Nucleus accumbens (tissue), 56 donors: Measurements from ENCODE around the gene TTC7B.
"Not testable (repeated sequence)": the region's sequence is repeated elsewhere in the genome, so short reads cannot be mapped to it uniquely, and the experiment has no call there.

ENCODE experiments used
- DNase-seq, 56 donors: peaks; one replicate each; lab custom pipeline; 2025; lab: John Stamatoyannopoulos, UW

TTC7B gene

DNA sequence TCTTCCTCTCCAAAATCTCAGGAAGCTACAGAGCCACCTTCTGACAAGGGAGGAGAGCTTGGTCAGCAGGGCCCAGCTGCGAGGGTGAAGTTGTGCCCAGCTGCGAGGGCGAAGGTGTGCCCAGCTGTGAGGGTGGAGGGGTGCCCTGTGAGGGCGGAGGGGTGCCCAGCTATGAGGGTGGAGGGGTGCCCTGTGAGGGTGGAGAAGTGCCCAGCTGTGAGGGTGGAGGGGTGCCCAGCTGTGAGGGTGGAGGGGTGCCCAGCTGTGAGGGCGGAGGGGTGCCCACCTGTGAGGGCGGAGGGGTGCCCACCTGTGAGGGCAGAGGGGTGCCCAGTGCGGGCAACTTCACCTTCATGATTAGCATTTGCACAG is 20.4 kb upstream of the TTC7B start:
- no peak for DNase-seq

DNA sequence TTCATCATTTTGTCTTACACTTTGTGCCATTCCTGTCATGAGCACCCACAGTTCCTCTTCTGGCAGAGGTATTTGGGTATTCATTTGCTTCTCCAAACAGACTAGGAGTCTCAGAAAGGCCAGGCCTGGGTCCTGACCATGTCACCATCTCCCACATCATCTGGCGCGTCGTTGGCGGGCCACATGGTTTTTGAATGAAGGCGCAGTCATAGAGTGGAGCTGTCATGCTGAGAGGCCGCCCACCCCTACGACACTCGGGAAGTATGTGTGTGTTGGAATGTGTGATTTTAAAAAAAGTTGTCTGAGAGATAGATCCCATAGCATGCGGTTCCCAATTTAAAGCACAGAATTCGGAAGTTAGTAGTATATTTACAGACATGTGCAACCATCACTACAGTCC is 15.6 kb upstream of the TTC7B start:
- DNase-seq = peak in 2 of 56 donors; percentile 12 to 25

DNA sequence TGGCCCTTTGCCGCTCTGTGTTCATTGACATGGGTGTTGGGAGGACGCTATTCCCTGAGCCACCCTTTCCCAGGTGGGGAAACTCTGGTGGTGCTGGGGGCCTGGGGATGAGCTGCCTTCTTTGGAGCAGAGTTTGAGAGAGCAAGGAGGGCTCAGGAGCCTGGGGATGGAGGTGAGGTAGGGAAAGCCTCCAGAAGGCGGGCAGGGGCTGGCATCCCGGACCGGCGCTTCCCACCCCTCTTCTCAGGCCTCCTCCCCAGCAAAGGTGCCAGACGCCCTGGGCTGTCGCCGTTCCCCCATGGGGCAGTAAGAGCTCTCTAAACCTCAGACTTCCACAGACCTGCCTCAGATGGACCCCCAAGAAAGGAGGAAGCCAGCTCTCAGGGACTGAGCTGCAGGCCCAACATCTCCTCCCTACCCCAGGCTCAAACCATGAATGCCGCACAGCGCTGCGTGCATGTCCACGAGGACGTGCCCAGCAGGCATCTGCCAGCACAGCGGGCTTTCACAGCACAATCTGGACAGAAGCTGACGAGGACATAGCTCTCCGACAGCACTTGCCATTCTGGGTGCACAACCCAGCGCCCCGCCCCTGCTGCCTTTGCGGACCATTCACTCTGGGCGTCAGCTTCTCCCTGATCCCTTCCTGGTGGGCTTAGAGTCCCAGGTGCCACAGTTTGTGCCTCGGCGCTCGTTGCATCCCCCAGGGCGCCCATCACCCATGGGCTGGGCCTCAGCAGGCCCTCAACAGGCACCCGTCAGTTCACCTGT is 14.9 kb upstream of the TTC7B start:
- no peak for DNase-seq

DNA sequence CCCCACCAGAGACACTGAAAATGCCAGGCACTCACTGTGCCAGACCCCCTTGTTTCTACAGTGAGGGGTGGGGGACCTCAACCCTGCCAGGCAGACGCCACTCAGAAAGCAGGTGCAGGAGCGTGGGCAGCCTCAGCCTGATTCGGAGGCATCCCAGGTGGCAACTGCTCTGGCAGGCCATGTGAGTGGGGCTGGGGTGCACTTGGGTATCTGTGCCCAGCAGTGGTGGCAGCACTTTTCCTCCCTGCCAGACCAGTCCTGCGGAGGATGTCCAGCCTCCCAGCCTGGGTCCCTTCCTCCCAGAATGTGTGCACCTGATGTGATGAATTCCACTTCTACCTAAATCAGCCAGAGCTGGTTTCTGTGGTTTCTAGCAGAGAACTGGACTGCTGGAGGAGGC is 13.4 kb upstream of the TTC7B start:
- no peak for DNase-seq

DNA sequence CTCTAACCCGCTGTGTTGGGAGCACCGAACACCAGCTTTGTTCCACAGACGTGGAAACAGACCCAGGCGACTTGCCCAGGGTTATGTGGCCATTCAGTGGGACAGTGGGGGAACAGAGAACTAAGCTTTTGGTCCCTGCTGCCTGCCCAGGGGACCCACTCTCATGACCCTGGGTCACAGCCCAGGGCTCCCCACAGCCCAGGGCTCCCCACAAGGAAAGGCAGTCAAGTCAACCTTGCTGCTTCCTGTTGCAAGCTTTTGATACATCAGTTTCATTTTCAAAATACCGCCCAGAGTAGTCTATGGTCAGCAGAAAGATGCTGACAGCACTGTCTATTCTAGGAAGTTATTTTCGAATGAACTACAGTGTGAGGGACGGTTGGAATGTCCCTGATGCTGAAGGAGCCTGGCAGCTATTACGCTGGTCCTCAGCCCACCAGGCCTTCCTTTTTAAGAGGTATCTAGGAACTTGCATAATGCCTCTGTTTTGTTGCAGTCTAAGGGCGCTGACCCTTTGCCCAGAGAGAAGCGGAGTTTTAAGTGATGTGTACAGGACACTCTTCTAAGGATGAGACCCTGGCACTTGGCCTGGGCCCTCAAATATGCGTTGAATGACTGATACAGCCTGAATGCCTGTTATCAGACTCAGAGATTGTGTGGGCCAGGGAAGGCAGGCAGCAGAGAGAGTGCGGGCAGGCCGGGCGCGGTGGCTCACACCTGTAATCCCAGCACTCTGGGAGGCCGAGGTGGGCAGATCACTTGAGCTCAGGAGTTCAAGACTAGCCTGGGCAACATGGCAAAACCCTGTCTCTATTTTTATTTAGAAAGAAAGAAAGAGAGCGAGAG is 12.6 kb upstream of the TTC7B start:
- peak in 5 of 56 donors; percentile 20 to 67 (median 29) for DNase-seq

DNA sequence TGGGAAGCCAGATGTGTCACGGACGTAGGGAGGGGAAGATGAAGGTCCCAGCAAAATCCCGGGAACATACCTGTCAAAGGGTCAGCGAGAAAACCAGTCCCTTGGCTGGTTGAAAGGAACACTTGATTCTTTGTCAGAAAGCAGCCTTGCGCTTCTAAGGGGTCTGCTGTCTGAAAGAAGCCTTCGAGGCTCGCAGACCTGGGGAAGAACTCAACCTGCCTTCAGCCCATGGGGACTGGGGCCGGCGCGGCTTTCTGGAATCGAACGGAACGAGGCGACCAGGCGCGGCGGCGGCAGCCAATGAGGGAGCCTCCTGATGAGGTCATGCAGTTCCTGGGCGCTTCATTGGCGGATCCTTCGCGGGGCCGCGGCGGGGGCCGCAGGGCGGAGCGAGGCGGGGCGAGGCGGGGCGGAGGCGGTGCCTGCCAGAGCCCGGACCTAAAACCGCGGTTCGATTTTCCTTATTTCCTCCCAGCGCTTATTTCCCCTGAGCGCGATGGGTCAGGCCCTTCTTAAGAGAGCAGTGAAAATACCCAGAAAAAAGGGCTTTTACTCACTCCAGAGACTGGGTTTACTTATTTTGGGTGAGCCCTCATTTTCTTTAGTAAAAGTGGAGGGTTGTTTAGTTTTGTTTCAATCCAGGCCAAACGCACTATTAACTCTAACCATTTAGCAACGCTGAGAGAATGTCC is 11.8 kb upstream of the TTC7B start:
- DNase-seq = peak; percentile 57 to 98 (median 92)

DNA sequence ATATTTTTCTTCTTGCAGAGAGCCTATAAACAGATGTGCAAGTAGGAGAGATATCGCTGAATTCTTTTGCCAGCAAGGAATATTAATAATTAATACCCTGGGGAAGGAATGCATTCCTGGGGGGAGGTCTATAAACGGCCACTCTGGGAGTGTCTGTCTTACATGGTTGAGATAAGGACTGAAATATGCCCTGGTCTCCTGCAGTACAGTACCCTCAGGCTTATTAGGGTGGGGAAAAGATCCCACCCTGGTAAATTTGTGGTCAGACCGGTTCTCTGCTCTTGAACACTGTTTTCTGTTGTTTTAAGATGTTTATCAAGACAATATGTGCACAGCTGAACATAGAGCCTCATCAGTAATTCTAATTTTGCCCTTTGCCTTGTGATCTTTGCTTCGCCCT is 7.3 kb upstream of the TTC7B start:
- not testable (repeated sequence) for DNase-seq

DNA sequence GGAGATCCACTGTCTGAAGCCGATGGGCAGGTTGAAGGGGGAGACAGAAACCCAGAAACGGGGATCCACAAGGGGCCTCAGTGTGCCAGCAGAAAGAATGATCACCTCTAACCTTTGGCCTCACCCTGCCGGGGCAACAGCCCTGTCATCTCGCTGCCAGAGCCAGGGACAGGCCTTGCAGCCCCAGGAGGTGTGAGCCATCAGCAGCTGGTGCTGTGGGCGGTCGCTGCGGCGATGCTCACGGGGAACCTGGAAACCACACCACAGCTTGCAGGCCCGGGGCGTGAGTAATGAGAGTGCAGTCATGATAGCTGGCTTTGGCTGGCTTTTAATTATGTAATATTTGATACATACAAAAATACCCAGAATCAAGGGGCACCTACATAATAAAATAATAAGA is 4.7 kb upstream of the TTC7B start:
- DNase-seq = peak in 3 of 56 donors; percentile 13 to 30 (median 25)

DNA sequence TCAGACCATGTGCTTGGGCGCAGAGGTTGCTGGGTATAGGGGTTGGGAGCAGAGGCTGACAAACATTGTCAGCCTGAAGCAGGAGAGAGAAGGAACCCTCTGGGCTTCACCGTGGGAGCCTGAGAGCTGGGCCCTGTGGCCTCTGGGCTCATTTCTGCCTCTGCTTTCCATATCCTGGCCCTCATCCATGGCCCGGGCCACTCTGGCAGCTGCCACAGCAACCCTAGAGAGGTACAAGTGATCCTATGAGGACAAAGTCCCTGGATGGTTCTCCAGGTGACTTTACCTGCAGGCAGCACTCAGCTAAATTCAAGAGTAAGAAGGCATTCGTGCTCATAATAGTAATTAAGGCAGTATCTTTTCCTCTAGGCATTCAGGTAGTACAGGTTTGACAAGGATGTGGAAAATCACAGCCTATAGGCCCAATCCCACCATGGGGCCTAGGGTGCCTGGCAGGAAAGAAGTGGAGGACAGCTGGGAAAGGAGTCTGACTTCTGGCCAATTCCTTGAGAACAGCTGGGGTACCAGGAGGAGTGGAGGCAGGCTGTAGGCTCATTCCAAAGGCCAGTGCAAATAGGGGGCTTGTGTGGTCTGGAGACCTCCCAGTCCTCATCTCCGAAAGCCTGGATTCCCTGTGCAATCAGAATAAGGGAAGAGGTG is 3.6 kb upstream of the TTC7B start:
- DNase-seq = no peak

DNA sequence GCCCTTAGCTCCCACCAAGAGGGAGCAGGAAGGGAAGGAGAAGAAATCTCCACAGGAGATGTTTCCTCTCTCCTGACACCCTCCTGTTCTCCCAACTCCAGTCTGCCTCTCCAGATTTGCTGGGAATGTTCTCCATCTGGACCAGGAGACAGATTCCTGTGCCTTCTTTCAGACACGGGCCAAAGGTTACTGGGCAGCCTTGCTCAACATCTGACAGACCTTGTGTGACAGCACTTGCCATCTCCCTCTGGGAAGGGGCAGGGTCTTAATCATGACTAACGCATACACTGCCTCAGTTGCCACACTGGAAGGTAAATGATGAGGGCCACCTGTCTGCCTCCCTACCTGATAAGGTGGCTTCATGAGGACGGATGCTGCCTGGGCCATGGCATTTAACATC is 2.5 kb upstream of the TTC7B start:
- no peak for DNase-seq

DNA sequence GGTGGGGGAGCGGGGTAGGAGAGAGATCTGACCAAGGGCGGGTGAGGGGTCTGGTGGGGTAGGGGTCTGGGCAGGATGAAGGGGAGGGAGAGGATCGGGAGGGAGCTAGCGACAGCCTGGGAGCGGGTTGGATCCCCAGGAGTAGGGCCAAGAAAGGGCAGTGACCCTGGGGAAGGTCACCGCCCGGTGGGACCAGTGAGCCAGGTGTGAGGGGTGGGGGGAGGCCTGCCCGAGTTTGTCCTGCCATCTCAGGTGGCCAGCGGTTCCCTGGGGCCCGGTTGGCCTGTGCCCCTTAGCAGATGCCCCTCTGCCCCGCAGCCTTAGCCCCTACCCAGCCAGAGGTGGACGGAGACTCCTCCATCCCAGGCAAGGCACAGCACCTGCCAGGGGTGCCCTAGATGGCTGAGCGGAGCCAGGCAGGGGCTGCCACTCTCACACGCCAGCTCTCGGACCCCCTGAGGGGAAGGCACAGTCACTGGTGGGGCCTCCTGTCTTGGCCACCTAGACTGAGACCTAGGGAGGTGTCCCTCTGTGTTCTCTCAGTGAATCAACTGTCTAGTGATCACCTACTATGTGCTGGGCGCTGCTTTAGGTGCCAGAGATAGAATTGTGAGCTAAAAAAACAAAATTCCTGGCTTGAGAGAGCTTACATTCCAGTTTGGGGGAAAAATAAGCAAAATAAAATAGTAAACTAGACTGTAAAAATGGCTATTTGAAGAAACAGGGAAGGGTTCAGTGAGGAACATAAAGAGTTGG is 629 bp upstream of the TTC7B start:
- no peak for DNase-seq

DNA sequence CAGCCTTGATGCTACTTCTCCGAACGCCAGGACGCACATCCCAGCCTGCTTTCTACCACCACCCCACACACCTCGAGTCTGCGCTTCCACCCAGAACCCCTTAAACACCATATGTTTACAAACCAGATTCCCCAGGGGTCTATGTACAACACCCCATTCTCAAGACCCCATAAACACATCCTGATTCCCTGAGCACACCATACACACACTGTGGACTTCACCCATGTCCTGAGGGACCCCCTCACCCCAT is 733 bp downstream of the TTC7B start:
- DNase-seq = no peak

DNA sequence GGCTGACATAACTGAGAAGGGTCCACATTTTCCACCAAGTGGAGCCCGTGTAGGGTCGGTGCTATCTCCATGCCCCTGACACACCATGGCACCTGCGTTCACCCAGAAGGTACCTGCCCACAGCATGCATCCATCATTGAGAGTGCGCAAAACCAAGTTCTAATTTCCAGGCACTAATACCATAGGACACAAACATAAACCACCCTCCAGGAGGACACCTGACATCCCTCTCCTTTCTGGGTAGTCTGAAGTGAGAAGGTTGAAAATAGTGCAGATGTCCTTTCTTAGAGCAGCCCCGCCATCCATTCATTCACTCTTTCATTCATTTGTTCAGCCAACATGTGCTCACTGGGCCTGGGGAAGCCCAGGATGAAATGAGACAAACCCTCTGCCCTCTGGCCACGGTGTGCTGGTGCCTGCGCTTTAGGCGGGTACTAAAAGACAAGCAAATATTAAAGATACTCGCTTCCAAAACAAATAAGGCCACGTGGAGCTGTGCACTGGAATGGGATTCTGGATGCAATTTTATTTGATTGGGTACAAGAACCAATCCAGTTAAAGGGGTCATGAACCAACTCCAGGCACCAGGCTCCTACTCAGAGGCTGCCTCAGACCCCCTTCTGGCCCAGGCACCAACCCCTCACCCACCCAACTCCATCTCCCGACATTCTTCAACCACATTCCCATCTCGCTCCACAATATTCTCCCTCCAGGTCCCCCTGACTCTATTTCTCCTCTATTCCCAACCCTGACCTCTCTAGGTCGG is 1.2 kb downstream of the TTC7B start:
- no peak for DNase-seq

DNA sequence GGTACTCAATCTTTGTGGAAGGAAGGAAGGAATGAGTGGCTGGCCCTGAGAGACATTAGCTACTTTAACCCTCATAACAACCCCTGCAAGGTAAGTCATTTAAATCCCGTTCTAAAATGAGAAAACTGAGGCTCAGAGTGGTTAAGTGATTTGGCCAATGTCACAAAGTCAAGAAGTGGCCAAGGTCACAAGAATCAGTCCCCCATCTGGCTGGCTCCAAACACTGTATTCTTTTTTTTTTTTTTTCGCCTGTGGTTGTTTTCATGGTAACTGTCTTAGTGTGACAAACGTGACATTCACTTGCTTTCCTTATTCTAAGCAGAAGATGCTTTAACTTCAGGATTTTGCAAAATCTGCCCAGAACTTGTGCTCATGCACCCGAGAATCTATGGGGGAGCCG is 2.8 kb downstream of the TTC7B start:
- DNase-seq = no peak

DNA sequence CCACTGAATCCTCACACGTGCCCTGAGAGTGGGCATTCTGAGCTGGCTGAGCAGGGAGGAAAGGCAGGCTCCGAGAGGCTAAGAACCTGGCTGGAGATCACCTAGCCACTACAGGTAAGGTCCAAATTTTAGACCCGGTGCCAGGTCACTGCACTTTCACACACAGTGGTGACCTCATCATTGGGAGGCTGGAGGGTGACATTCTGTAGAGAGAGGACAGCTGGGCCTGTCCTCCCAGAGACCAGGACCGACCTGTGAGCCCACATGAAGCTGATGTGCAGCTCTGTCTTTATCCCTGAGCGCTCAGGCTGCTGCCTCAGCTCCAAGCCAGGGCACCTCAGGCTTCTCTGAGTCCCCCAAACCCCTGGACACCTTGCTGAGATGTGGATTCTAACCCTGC is 4.1 kb downstream of the TTC7B start:
- DNase-seq = no peak

DNA sequence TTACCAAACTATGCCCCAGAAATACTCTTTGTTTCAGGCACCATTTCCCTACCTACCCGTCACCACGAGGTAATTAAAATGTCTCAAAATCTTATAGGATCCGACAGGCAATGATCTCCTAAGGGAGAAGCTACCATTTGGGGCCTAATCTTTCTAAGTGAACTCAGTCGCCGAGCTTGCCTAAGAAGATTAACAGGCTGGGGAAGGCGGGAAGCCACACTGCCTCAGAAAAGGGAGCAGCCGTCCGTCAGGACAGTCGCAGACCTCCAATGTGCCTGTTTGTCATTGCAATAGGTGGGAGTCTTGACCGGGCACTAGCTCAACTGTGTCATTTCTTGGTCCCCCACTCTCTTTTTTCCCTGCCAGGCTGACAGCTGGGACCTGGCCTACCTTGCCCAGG is 4.6 kb downstream of the TTC7B start:
- no peak for DNase-seq

DNA sequence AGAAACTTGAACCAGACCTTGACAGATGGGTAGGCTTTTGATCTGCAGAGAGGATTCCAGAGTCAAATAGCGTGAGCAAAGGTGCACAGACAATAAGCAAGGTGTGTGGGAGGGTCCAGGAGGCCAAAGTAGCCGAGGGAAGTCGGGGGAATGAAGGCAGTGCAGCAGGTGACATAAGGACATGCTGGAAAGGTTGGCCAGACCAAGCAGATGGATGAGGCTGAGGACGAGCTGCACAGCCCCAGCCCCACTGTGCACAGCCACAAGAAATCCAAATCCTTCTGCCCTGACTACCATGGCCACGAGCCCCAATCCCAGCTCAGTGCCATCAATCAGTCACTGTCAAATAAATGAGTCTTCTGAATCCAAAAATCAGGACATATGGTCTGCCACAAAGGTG is 5.4 kb downstream of the TTC7B start:
- DNase-seq = no peak

DNA sequence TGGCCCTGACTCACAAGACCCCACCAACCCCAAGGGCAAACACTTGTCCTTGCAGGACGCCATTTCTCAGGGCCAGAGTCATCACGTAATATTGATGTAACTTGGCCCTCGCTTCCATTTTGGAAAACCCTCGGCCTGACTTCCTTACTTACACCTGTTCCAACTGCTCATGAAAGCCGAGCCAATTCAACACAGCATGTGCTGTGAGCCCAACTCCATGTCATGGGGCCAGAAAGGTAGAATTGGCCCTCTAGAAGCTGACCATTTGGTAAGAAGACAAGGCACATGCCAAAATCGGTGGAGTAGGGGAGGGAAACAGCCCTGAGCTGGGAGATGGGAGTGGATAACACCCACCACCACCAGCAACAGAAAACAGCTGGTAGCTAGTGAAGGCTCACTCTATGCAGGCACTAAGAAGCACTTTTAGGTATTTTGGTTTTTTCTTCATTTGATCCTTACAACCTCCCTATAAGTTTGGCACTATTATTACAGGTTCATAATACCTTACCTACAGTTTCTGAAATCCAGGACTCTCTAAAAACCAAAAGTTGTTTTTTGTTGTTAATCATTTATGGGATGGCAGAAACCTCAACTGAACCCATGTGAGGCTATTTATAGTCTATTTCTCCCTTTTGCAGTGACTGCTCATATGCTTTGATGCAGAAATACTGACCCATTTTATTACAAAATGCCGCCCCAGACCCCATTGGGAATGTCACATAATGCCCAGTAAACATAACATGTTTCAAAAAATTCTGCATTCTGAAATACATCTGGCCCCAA is 6.5 kb downstream of the TTC7B start:
- no peak for DNase-seq
